Measurements from ENCODE around the gene GIMAP6.
A peak's percentile ranks its signal among the peaks of the same experiment; 100 is the strongest.
"Not testable (repeated sequence)": the region's sequence is repeated elsewhere in the genome, so short reads cannot be mapped to it uniquely, and the experiment has no call there.

The GIMAP6 gene

DNA sequence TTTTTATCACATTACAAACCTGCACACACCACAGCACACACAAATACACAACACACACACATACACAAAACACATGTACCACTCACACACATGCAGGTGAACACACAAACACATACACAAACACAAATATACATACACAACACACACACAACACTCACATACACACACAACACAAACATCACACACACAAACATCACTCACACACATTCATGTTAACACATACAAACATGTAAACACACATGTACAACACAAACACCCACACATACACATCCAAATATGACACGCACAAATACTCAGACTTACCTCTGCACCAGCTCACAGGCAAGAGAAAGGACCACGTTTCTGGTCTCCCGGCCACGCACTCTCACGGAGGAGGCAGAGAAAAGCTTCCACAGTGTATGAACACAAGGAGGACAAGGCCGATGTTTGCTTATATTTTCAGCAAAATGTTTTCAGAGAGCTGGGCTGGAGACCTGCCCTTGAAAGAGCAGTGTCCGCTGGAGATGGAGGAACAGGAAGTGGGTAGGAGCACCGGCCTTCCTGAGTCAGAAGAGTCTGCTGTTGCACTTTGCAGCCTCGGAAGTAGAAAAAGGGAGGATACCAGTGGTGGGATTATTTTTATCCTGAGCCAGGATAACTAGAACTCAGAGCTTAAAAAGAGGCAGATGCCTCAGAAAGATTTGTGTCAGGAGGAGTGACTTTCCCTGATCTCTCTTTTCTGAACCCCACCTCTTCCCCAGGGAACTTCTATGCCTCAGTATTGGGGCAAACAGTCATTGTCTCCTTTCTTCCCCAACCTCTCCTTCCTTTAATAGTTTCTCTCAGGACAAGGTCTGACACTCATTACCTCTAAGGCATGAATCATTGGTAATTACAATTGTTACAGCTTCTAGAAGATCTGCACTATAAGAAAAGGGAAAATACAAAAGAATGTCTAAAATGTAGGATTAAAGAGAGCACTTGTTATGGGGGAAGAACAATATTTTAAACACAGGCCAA, at the start of gene GIMAP6:
Gene GIMAP6 (minus strand): TSS at position 520 of the 999 bp plus-strand sequence. CDS start 2,243 bp downstream, outside the sequence.
- DNase-seq = no peak

DNA sequence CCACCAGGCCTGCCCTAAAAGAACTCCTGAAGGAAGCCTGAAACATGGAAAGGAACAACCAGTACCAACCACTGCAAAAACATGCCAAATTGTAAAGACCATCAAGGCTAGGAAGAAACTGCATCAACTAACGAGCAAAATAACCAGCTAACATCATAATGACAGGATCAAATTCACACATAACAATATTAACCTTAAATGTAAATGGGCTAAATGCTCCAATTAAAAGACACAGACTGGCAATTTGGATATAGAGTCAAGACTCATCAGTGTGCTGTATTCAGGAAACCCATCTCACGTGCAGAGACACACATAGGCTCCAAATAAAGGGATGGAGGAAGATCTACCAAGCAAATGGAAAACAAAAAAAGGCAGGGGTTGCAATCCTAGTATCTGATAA, 48.2 kb upstream of the GIMAP6 start:
- DNase-seq = not testable (repeated sequence)

DNA sequence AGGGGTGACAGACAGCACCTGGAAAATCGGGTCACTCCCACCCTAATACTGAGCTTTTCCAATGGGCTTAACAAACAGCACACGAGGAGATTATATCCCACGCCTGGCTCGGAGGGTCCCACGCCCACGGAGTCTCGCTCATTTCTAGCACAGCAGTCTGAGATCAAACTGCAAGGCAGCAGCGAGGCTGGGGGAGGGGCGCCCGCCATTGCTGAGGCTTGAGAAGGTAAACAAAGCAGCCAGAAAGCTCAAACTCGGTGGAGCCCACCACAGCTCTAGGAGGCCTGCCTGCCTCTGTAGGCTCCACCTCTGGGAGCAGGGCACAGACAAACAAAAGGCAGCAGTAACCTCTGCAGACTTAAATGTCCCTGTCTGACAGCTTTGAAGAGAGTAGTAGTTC, 46.4 kb upstream of the GIMAP6 start:
- not testable (repeated sequence) for DNase-seq

DNA sequence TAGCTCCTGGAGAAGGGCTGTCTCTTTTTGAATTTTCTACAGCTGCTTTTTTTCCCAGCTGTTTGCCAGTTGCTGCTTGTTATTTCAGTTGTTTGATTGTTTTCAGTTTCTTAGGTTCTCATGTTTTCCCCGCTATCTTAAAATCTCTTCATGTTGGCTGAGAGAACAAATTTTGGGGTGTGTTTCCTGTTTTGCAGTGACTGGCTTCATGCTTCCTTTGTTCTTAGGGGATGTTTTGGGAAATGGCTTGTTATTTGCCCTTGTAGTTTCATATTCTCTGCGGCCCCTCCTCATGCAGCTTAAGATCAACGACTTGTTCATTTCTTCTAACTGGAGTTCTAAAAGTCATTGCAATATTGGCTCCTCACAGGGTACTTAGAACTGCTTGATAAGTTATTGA, 44.7 kb upstream of the GIMAP6 start:
- not testable (repeated sequence) for DNase-seq

DNA sequence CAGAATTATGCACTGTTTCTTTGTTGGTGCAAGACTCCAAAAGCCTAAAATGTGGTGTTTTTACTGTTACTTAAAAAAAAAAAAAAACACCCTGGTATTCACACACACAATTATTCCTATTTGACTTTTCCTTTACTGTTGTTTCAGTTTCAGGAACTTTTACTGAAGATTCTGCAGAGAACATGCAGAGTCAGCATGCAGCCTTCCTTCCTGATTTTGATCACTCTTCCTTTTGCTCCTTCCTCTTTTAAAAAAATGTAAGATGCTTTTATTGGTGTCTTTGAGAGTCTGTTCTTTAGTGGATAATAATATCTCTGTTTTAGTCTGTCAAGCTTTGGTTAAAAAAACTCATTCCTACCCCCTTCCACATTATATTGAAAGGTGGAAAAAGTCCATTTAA, 44.1 kb upstream of the GIMAP6 start:
- DNase-seq = not testable (repeated sequence)

DNA sequence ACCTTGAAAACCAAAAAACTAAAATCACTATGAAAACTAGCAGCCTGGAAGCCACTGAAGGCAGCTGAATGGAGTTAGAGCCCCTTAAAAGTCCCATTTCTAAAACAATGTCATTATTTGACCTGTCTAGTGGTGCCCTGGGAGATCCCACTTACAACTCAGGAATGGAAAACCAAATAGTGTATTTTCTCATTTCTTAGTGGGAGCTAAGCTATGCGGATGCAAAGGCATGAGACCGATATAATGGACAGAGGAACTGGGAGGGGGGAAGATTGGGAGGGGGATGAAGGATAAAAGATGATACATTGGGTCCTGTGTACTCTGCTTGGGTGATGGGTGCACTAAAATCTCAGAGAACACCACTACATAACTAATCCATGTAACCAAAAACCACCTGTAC, 43.5 kb upstream of the GIMAP6 start:
- DNase-seq = no peak

DNA sequence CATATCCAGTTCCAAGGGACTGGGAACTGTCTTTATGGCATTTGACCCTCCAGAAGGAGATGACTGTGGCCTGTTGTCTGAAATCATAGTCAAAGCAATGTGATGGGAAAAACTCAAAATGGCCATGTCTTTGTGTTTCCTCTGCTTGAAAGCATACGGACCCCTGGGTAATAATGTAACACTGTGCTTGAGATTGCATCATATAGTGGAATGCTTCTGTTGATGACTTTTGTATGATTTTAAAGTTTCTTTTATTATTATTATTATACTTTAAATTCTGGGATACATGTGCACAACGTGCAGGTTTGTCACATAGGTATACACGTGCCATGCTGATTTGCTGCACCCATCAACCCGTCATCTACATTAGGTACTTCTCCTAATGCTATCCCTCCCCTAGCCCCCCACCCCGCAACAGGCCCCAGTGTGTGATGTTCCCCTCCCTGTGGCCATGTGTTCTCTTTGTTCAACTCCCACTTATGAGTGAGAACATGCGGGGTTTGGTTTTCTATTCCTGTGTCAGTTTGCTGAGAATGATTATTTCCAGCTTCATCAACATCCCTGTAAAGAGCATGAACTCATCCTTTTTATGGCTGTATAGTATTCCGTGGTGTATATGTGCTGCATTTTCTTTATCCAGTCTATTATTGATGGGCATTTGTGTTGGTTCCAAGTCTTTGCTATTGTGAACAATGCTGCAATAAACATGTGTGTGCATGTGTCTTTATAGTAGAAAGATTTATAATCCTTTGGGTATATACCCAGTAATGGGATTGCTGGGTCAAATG, 39.8 kb upstream of the GIMAP6 start:
- DNase-seq = not testable (repeated sequence)

DNA sequence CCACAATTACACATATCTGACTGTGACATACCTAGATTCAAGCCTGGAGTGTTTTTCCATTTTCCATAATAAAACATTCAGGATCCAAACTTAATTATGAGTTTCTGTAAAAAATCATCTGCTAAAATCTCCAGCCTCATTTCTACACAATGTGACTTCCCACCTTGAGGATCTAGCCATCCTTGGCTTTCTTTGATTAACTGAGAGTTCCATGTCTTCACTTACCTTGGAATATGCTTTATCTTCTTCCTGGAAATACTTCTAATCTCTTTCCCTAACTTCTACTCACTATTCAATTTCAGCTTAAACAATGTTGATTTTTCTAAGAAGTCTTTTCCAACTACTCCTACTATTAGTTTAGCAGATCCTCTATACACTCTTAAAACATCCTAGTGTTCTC, 36.8 kb upstream of the GIMAP6 start:
- no peak for DNase-seq

DNA sequence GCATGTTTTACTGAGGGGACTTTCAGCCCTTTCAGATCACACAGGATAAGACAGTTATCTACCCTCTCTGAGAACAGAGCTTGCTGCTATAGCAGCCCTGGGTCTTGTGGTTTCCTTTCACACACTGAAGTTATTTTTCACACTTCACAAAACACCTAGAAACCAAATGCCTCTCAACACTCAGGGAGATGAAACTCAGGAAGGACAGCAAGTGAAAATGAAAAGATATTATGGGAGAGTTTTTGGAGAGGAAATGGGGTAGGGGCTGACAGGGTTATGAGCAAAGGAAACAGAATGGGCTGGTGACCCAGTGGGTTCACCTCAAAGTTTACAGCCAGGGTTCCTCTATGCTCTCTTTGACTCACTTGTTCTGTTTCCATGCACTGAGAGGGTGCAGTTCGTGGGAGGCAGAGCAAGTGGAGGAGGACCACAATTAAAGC, 36.3 kb upstream of the GIMAP6 start:
- peak; percentile 10 for DNase-seq

DNA sequence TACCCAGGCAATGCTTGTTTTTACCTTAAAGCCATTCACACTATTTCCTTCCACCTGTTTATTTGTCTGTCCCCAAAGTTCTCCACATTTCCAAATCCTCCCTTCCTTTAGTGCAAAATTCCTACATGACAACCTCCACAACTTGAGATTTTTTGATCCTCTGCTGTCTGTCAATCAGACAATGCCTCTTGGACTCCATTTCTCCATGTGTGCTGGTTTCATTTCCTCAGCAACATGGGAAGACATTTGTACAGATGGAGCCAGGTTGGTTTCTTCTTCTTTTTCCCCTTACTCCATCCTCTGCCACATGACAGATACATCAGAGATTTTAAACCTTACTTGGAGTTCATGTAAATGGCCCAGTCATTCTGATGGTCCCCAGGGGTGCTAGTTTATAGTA, 34.2 kb upstream of the GIMAP6 start:
- DNase-seq = peak; percentile 5

DNA sequence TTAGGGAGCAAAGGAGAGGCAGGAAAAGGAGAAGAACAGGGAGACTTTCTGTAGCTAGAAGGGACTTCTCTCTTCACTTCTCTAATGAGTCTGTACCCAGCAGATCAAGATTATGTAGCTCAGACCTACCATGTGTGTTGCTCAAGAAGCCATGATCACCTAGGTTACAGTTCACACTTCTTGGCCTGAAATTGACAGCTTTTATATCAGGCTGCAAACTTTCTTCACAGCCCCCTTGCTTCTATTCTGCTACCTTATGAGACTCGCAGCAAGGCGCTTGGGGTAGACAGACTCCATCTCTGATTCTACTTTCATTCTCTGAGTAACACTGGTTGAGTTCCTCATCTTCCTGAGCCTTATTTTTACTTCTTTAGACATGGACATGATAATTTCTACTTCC, 33.7 kb upstream of the GIMAP6 start:
- DNase-seq = peak; percentile 4

DNA sequence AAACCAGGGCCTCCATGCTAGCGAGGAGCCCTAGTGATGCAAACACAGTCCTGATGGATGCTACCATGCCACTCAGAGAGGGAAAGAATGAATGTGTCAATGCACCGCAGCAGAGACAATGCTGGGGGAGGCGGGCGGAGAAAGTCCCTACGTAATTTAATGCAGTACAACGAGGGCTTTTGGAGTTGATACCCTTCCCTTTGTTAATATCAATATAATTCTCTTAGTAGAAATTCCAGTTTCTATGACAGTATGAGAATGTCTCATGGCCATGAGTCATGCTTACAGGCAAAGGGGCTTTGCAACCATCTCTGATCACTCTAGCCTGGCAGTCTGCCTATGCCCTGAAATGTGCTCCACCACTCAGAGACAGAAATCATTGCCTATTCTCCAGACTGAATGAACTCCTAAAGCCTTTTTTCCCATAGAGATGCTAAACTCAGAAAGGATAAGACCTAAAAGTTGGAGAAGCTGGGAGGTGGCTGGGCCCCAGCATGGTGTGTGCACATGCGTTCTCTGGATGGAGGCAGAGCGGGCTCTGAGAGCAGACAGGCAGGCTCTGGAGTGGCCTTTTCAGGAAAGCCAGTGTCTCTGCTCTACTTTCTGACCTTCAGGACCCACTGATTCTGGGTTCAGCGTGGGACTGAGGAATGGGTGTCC, 33.0 kb upstream of the GIMAP6 start:
- peak; percentile 24 for DNase-seq

DNA sequence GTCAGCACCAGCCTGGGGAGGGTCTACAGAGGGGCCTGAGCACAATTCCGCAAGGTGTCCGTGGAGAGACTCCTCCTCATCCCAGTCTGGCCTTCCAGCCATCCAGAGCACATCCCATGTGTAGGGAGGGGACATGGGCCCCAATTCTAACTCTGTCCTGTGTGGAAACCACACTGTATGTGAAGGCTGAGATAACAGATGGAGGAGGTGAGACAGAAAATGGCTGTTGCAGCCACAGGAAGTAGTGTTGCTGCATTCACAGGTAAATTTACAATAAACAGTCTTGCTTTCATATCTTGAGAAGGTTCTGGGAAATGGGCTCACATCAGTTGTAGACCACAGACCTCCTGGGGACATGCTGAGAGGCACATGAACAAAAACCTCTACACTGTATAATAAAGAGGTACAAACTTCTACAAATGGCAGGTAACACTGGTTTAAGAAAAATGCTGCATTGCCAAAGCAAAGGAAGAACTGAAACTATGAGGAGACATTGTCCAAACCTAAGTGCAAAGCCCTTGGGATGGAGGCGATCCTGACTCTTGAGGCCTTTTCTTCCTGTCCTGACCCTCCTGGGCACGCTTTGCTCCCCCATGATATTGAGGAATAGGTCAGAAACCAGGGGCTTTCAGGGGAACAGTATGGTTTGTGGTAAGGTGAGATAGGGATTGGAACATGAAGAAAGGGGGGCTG, 31.8 kb upstream of the GIMAP6 start:
- peak; percentile 38 for DNase-seq

DNA sequence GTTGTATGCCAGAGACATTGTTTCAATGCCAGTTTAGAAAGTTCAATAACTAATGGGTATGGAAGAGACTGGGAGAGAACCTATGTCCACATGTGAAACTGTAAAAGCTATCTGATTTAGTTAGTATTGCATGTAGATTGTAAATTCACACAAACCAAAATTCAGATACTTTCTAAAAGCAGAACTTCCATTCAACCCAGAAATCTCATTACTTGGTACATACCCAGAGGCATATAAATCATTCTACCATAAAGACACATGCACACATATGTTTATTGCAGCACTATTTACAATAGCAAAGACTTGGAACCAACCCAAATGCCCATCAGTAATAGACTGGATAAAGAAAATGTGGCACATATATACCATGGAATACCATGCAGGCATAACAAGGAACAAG, 30.6 kb upstream of the GIMAP6 start:
- DNase-seq = not testable (repeated sequence)

DNA sequence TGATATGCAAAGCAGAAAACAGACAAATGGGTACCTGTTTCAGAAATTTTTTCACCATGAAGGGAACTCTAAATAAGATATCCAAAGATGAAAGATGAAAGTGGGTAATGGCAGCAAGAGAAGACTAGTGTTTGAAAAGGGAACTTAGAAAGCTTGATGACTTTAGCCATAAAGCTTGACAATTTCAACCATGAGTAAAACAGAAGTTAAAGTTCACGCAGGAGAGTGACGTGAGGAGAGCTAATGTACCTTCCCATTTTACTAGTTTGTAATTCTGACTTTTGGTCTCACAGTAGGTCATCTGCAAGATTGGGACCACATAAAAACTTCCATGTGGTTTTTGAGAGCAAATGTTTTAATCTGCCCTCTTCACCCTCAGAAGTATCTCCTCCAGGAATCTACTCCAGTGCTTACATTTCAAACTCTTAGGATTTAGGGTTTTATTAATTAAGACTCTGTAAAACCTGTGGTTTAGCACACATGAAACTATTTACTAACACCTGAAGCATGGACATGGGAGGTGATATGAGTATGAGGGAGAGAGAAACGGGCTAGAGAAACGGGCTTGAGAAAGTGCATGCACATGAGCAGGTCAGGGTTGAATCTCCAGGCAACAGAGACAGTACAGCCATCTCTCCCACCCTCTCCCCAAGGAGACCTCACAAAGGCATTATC, 28.9 kb upstream of the GIMAP6 start:
- peak; percentile 36 for DNase-seq

DNA sequence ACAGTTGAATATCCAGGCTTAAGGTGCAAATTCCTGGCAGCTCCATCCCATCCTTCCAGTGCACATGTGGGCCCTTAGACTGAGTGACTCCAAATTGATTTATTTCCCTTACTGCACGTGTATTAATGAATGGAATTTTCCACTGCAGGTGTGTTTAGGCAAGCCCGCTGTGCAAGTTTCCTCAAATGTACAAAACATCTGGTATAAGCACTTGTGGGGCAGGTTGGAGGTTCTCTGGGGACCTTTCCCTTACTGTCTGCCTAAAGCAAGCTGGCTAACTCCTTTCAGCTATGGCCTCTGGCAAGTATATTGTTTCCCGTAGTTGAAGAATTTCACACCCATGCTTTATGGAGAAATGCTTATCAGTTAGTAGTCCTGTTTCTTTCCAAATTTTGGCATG, 25.3 kb upstream of the GIMAP6 start:
- DNase-seq = no peak

DNA sequence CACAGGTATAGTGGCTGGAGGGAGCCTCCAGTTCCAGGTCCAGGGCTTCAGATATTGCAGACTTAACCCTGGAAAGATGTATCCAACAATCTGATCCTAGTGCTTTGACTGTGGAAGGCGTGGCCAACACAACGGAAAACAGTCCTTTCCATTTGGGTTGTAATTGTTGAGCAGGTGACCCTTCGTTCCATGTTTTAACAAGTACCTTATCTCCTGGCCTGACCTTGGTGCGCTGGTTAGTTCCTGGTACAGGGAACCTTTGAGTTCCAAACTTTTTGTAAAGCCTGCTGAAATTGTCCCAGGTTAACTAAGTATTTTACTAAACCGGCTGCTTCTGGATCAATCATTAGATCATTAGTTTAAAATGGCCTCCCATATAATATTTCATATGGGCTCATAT, 23.9 kb upstream of the GIMAP6 start:
- no peak for DNase-seq

DNA sequence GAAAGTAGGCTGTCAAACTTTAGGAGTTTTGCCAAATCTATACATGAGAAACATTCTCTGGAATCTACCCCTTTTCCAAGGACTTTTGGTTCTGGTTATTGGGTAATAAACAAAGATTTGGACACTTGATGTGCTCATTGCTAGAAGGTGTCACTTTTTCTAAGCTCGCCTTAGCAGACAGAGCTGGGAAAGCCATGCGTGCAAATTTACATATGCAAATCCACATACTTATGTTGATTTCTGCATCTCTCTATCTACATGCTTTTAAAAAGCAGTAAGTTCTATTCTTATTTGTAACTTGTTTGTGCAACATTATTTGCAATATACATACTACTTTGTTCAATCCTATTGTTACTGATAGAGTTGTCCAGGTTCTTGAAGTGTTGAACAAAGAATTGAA, 22.5 kb upstream of the GIMAP6 start:
- DNase-seq = no peak

DNA sequence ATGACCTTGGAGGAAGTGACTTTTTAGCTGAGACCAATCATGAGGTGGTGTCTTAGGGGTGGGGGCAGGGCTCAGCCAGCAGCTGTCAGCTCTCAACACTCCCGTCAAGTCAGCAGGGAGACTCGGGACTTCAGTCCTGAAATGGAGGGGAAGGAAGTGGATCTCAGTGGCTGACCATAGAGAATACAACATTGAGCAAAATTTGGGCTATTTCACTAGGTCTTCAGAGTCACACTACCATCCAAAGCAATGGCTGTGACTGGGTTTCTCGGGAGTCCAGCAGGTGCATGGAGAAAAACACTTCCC, 16.8 kb upstream of the GIMAP6 start:
- DNase-seq = no peak

DNA sequence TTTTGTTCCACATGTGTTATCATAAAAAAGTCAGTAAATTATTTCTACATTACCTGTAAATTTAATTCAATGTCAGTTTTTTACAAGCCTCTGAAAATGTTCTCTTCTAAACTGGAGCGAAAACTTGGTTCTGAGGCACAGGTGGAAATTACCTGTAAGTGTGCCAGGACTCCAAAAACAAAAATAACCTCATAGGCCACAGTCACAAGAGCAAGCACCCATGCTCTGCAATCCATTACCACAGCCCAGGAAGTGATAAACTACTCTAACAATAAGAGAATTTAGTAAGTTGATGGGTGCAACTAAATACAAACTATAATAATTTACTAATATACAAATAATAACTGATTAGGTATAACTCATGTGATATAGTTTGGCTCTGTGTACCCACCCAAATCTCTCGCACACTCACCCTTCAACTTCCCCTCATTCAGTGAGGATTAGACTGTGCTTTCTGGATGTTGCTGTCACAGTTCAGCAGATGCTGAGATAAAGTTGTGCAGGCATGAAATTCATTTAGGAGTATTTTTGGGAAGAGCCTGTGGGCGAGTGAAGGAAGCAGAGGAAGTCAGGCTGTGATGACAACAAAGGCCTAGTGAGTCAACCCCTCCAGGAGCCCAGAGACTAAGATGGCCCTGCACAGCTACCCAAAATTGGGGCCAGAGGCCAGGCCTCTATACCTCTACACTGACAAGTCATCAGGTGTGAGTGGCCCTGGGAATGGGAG, 16.3 kb upstream of the GIMAP6 start:
- DNase-seq = no peak

DNA sequence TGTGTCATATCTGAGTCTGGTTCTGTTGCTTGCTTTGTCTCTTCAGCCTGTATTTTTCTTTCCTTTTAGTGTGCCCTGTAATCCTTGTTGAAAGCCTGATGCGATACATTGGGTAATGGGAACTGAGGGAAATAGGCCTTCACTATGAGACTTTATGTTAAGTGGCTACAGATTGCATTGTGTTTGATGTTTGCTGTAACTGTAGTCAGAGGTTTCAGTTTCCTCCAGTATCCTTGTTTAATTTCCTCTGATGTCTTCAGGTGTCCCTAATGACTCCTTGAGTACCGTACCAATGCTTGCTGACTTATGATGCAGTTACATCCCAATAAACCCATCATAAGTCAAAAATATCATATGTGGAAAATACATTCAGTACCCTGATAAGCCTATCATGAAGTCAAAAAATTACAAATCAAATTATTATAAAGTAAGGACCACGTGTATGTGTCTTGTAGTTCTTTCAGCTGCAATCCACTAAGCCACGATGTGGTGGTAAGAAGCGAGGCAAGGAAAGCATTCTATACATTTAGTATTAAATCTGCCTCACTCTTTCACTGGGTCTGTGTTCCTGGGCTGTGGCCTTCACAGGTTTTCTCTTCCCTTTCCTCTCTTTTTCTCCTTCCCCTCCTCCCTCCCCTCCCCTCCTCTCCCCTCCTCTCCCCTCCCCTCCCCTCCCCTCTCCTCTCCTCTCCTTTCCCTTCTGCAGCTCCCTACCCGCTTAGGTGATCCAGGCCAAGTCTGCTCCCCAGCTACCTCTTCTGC, 13.3 kb upstream of the GIMAP6 start:
- no peak for DNase-seq
